Activated T-helper 17 cell treated with anti-CD3 and anti-CD28 coated beads, Interleukin-2, amount 50 U/mL, for 72 hours (primary cell): Measurements from ENCODE around the gene DENND6B. TPM values are rescaled to one million over a fixed set of nuclear protein-coding genes. Genes with fewer than 3 reads are reported as not detected.
"Not testable (repeated sequence)": the region's sequence is repeated elsewhere in the genome, so short reads cannot be mapped to it uniquely, and the experiment has no call there.

Source experiments
- ATAC-seq: fragments of 150-1000 bp; cut with Tn5 transposase; replicated peaks from 2 replicates; pipeline ENCODE4 v1.10.0; 2021; ENCODE audit warnings: mild to moderate bottlenecking, moderate library complexity
- H3K27ac Mint-ChIP-seq: one replicate; pipeline ENCODE4 v1.8.0; 2022; ENCODE audit warnings: mixed read lengths
- H3K27me3 Mint-ChIP-seq: one replicate; pipeline ENCODE4 v1.8.0; 2022; ENCODE audit warnings: mixed read lengths
- H3K36me3 Mint-ChIP-seq: one replicate; pipeline ENCODE4 v1.8.0; 2022; ENCODE audit warnings: low read depth, mild to moderate bottlenecking, mixed read lengths
- H3K4me1 Mint-ChIP-seq: one replicate; pipeline ENCODE4 v1.8.0; 2022; ENCODE audit warnings: mixed read lengths
- H3K4me3 Mint-ChIP-seq: one replicate; pipeline ENCODE4 v1.8.0; 2022; ENCODE audit warnings: mild to moderate bottlenecking, mixed read lengths
- H3K9me3 Mint-ChIP-seq: one replicate; pipeline ENCODE4 v1.8.0; 2022; ENCODE audit warnings: mixed read lengths
- total RNA-seq, 2 donors: library from RNA; stranded (reverse); gene quantifications; one replicate each; pipeline ENCODE4 v1.2.3, GENCODE V29; 2022

The DENND6B gene
- total RNA-seq, 2 donors from 2014 or later: 3.2 to 6.5 TPM

GRCh38 chr22:50325444-50326224 is 1.2 kb downstream of the DENND6B start:
- H3K36me3 Mint-ChIP-seq: no peaks in the 10 kb centered on the region
- H3K9me3 Mint-ChIP-seq: no peaks in the 10 kb centered on the region
- peak overlapping the region; percentile 76 for H3K4me3 Mint-ChIP-seq
- H3K27me3 Mint-ChIP-seq: peaks cover 4% of the 10 kb centered on the region
- peak overlapping the region; percentile 74 for H3K27ac Mint-ChIP-seq
- no peak for ATAC-seq
- peaks cover 5% of the 10 kb centered on the region for H3K4me1 Mint-ChIP-seq

DNA sequence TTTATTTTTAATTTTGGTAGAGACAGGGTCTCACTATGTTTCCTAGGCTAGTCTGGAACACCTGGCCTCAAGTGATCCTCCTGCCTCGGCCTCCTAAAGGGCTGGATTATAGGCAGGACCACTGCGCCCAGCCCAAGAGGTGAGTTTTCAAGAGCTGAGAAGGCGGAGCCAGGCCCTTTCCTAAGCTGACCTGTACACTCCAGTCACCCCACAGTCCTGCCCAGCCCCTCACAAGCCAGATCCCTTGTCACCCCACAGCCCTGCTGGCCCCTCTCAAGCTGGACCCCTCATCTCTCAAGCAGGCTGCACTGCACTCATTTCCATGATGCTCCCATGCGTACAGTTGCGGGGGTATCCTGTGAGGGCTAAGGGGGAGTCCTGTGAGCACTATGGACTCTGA is 2.9 kb downstream of the DENND6B start:
- H3K36me3 Mint-ChIP-seq: no peaks in the 10 kb centered on the region
- H3K27me3 Mint-ChIP-seq: peaks cover 4% of the 10 kb centered on the region
- H3K27ac Mint-ChIP-seq: no peak overlapping the region
- H3K4me1 Mint-ChIP-seq: peaks cover 5% of the 10 kb centered on the region
- no peak overlapping the region for H3K4me3 Mint-ChIP-seq
- H3K9me3 Mint-ChIP-seq: no peaks in the 10 kb centered on the region
- no peak for ATAC-seq

DNA sequence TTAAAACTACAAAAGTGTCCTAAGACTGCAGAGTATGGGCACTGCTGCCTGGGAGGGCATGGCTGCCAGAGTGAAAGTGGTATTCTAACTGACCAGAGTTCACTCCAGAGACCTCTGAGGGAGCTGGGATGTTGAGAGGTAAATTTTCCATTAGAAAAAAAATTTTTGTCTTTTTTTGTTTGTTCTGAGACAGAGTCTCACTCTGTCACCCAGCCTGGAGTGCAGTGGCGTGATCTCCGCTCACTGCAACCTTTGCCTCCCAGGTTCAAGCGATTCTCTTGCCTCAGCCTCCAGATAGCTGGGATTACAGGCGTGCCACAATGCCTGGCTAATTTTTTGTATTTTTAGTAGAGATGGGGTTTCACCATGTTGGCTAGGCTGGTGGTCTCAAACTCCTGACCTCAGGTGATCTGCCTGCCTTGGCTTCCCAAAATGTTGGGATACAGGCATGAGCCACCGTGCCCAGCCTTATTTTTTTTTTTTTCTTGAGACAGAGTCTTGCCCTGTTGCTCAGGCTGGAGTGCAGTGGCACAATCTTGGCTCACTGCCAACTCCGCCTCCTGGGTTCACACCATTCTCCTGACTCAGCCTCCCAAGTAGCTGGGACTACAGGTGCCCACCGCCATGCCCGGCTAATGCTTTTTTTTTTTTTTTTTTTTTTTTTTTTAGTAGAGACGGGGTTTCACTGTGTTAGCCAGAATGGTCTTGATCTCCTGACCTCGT is 4.3 kb downstream of the DENND6B start:
- H3K36me3 Mint-ChIP-seq, H3K27ac Mint-ChIP-seq, H3K4me1 Mint-ChIP-seq, H3K4me3 Mint-ChIP-seq, ATAC-seq, H3K27me3 Mint-ChIP-seq, H3K9me3 Mint-ChIP-seq: not testable (repeated sequence)

DNA sequence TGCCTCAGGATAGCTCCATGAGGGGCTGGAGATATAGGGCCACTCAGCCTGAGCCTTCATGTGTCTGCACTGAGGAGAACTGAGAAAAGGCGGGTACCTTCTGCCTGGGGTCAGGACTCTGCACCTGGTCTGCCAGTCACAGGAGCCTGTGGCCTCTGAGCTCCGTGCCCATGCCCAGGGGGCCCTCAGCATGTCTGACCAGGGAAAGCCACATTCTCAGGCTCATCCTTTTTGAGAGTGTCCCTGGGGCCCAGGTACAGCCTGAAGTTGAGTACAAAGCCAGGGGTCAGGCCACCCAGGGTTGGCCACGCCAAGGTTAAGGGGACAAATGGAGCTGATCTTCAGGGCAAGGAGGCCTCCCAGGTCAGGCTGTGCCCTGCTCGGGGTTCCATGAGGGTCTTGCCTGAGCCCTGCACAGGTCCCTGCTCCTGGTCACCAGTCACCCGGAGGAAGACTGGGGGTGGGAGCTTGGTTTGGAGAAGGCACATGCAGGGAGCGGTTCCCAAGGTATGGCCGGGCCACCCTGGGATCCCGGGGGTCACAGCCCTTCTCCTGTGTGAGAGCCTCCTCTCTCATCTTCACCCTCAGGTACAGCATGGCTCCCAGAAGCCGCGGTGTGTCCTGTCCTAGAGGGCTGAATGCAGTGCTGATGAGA is 6.0 kb downstream of the DENND6B start:
- no peak for ATAC-seq
- H3K4me1 Mint-ChIP-seq: peaks cover 2% of the 10 kb centered on the region
- H3K4me3 Mint-ChIP-seq: no peak overlapping the region
- H3K27ac Mint-ChIP-seq: no peak overlapping the region
- peaks cover 2% of the 10 kb centered on the region for H3K27me3 Mint-ChIP-seq
- no peaks in the 10 kb centered on the region for H3K36me3 Mint-ChIP-seq
- H3K9me3 Mint-ChIP-seq: no peaks in the 10 kb centered on the region

- Mint-ChIP-seq H3K4me3 (no peak overlapping the region), H3K9me3 (no peaks in the 10 kb centered on the region), H3K27me3 (no peaks in the 10 kb centered on the region), H3K27ac (no peak overlapping the region), H3K4me1 (peaks cover 4% of the 10 kb centered on the region), H3K36me3 (no peaks in the 10 kb centered on the region)
- no peak for ATAC-seq
These were observed 6.7 kb downstream of the DENND6B start for GRCh38 chr22:50320116-50320515.

DNA sequence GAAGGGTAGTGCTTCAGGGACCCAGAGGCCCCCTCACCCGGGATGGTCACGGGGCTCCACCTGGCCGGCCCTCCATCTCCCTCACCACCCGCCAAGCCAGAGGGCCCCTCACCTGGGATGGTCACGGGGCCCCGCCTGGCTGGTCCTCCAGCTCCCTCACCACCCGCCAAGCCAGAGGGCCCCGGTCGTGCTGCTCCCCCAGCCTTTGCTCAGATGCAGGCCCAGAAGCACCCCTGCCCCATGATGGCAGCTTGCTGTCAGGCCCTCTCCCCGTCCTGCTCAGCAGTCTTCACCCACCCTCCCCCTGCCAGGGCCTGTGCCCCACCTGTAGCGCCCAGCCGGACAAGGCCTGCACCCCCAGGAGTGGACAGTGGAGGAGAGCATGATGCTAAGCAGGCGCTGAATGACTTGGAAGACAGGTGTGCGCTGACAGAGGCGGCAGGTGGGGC is 7.3 kb downstream of the DENND6B start:
- H3K36me3 Mint-ChIP-seq: no peaks in the 10 kb centered on the region
- no peak for ATAC-seq
- no peaks in the 10 kb centered on the region for H3K27me3 Mint-ChIP-seq
- H3K4me3 Mint-ChIP-seq: no peak overlapping the region
- no peaks in the 10 kb centered on the region for H3K9me3 Mint-ChIP-seq
- peaks cover 6% of the 10 kb centered on the region for H3K4me1 Mint-ChIP-seq
- no peak overlapping the region for H3K27ac Mint-ChIP-seq

GRCh38 chr22:50318698-50319411 is 8.0 kb downstream of the DENND6B start:
- H3K4me1 Mint-ChIP-seq: peaks cover 10% of the 10 kb centered on the region
- no peak for ATAC-seq

DNA sequence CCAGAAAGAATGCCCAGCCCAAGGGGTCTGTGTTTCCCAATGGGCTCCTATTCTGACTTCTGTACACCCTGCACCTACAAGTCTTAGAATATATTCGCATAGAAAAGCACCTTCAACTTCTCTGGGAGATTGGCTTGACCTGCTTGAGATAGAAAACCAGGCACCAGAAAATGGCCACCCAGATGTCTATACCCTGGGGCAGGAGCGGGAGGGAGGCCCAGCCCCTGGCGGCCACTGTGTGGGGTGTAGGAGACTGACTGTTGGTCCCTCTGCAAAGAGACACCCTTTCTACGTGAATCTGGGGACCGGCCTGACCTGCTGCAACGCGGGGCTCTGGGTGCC is 8.5 kb downstream of the DENND6B start:
- ATAC-seq: no peak
- Mint-ChIP-seq H3K4me1 (peaks cover 10% of the 10 kb centered on the region), H3K27me3 (no peaks in the 10 kb centered on the region), H3K36me3 (no peaks in the 10 kb centered on the region), H3K27ac (no peak overlapping the region), H3K4me3 (no peak overlapping the region), H3K9me3 (no peaks in the 10 kb centered on the region)

More at GRCh38 chr22:50318698-50319411, 8.0 kb downstream of the DENND6B start:
- Mint-ChIP-seq H3K36me3 (no peaks in the 10 kb centered on the region), H3K9me3 (no peaks in the 10 kb centered on the region), H3K27me3 (no peaks in the 10 kb centered on the region), H3K27ac (no peak overlapping the region), H3K4me3 (no peak overlapping the region)

- no peak overlapping the region for H3K4me3 Mint-ChIP-seq
- no peak overlapping the region for H3K27ac Mint-ChIP-seq
- peaks cover 10% of the 10 kb centered on the region for H3K4me1 Mint-ChIP-seq
- ATAC-seq: no peak
- no peaks in the 10 kb centered on the region for H3K27me3 Mint-ChIP-seq
- no peaks in the 10 kb centered on the region for H3K9me3 Mint-ChIP-seq
- no peaks in the 10 kb centered on the region for H3K36me3 Mint-ChIP-seq
These were observed 9.1 kb downstream of the DENND6B start for GRCh38 chr22:50317674-50318073.

- H3K36me3 Mint-ChIP-seq: no peaks in the 10 kb centered on the region
- ATAC-seq: no peak
- H3K4me3 Mint-ChIP-seq: no peak overlapping the region
- H3K27me3 Mint-ChIP-seq: no peaks in the 10 kb centered on the region
- H3K4me1 Mint-ChIP-seq: peaks cover 10% of the 10 kb centered on the region
- no peaks in the 10 kb centered on the region for H3K9me3 Mint-ChIP-seq
- H3K27ac Mint-ChIP-seq: no peak overlapping the region
These were observed 9.6 kb downstream of the DENND6B start for GRCh38 chr22:50317178-50317577.

DNA sequence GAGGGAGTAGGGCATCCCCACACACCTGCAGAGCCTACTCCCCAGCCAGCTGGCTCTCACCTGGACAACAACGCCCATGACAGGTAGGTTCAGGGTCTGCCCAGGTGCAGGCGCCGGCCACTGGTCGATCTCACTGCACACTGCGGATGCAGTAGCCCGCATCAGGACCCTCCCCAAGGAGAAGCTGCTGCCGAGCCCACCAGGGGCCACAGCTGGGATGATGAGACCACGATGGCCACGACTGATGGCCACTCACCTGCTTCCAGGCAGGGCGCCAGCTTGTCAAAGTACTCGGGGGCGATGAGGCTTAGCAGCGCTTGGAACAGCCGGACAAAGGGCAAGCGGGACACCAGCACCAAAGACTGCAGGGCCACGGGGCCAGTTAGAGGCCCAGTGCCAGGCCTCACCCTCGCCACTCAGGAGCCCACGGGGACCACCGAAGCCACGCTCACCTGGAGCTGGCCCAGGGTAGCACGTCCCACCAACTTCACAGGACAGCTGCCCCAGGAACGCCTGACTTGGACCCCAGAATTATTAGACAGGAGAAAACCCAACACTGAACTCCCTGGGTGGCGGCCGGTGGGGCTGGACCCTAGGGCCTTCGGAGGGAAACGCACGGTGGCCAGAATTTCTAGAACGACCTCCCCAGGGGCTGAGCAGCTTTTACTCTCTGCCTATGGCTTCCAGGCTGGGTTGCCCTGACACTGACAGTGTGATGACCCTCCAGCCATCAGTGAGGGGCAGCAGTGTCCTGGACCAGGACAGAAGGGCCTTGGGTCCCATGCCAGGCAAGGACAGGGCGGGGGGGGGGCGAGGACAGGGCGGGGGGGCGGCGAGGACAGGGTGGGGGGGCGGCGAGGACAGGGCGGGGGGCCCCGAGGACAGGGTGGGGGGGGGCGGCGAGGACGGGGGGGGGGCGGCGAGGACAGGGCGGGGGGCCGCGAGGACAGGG is 10.4 kb downstream of the DENND6B start:
- Mint-ChIP-seq H3K27ac (no peak overlapping the region), H3K27me3 (no peaks in the 10 kb centered on the region), H3K4me1 (peaks cover 10% of the 10 kb centered on the region), H3K4me3 (no peak overlapping the region), H3K36me3 (no peaks in the 10 kb centered on the region), H3K9me3 (no peaks in the 10 kb centered on the region)
- ATAC-seq: no peak

GRCh38 chr22:50315289-50316113 is 11.3 kb downstream of the DENND6B start:
- Mint-ChIP-seq H3K4me3 (peak overlapping the region; percentile 83), H3K27ac (no peak overlapping the region), H3K36me3 (no peaks in the 10 kb centered on the region), H3K4me1 (peaks cover 10% of the 10 kb centered on the region), H3K9me3 (no peaks in the 10 kb centered on the region), H3K27me3 (no peaks in the 10 kb centered on the region)
- no peak for ATAC-seq
